T follicular helper cell (primary cell): ENCODE results near the gene KRTAP4-5.
"Not testable (repeated sequence)": the region's sequence is repeated elsewhere in the genome, so short reads cannot be mapped to it uniquely, and the experiment has no call there.

Experiments used
- DNase-seq: peaks from one replicate; pipeline ENCODE4 v3.0.0-alpha.2; 2020; ENCODE audit warnings: low read depth

The KRTAP4-5 gene

DNA sequence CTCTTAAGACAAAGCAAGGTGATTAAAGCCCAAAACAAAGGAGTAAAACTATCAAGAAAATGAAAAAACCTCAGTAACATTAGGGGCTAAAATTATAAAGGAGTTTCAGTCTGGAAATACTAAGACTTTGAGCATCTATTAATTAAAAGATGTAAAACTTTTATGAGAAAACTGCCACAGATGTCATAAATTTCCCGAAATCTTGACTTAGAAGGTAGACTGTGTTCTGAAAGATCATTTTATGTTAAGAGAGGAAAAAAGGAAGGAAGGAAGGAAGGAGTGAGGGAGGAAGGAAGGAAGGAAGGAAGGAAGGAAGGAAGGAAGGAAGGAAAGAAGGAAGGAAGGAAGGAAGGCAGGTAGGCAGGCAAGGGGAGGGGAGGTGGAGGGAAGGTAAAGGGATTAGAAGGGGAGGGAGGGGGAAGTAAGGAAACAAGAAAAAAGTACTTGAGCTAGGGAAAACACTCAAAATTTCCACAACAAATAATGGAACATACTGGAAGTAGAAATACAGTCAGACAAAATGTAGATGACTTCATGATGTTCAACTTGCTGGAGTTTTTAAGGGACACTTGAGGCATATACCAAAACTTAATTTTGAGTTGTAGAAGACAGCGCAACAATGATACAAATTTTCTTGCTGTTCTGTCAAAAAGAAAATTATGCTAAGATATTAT lies 2.0 kb downstream of the KRTAP4-5 start:
- DNase-seq = no peak

DNA sequence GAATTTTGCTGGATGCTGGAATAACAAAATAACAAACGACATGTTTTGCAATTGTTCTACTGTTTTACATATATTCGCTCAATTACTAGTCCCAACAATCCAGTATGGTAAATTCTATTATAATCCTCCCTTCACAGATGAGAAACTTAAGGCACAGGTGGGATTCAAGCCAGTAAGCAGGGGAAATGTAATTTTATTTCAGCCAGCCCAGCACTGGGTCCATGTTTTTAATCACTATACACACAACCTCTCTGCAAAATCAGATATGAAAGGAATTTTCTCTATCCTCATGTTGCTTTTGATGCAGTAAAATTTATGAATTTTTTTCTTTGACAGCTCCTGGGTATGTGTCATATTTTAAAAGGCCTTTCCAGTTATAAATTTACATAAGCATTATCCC lies 4.4 kb downstream of the KRTAP4-5 start:
- DNase-seq = no peak

DNA sequence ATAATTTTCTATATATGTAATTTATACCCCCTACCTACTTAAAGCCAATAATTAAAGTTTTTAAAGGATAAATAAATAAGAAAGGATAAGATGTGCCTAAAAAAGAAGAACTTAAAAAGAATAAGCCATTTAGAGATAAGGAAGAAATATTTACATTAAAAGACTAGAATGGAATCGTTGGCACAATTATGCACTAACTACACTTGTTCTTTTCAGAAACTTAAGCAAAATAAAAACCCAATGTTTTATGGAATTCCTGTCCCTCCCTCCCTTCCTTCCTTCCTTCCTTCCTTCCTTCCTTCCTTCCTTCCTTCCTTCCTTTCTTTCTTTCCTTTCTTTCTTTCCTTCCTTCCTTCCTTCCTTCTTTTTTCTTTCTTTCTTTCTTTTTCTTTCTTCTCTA lies 4.8 kb downstream of the KRTAP4-5 start:
- DNase-seq = no peak

DNA sequence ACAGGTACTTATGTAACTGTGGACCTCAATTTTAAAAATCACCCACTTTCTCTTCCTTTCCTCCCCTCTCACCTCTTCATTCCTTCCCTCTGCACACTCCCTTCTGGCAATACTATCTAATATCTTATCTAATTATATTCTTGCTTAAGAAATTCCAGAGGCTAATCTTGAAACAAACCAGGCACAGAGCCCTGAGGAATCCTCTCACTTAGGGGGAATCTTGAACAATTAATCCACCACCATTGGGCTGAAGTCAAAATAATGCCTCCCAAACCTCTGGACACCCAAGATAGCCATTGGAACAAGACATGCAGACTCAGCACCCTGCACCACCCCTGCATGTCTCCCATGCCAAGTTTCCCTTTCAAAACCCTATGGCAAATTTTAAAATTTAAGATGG lies 8.3 kb downstream of the KRTAP4-5 start:
- DNase-seq = no peak

DNA sequence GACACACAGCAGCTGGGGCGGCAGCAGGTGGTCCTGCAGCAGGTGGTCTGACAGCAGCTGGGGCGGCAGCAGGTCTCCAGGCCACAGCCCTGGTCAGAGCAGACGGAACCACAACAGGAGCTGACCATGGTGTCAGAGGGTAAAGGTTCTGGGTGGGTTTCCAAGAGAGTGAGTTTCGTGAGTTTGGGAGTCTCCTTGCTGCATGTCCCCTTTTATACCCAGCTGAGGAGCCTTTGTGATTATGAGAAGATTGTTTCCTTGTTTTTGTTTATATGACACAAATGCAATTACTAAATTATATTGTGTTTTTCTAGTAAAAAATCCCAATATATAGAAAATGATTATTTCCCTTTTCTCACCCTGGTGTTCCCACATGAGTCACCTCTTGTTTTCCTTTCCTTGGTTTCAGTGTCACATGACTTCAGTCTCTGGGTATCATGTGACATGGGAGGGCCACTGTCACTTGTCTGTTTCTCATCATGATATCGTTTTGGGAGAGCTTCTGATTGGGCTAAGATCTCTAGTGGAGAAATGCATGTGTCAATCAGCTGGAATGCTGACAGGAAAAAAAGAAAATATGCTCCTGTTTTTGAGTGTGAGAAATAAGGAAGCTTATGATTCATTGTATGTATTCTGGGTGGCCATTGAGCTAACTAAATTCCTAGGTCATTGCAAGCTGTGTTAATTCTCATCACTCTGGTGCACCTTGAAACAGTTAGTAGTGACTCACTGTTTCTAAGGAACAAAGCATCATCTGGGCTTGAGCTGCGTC lies 9.1 kb downstream of the KRTAP4-5 start, which contains the start of gene KRTAP4-6:
TSS of gene KRTAP4-6 (minus strand) at position 185 of the 772 bp plus-strand sequence. CDS start at position 128, 57 bp downstream.
- DNase-seq = no peak

DNA sequence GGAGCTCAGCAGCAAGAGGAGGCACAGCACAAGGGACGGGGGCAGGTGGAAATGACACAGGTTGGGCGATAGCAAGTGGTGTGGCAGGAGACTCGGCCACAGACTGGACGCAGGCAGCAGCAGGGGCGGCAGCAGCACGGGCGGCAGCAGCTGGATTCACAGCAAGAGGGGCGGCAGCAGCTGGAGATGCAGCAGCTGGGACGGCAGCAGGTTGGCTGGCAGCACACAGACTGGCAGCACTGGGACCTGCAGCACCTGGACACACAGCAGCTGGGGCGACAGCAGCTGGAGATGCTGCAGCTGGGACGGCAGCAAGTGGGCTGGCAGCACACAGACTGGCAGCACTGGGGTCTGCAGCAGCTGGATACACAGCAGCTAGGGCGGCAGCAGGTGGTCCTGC lies 9.8 kb downstream of the KRTAP4-5 start:
- DNase-seq = not testable (repeated sequence)

DNA sequence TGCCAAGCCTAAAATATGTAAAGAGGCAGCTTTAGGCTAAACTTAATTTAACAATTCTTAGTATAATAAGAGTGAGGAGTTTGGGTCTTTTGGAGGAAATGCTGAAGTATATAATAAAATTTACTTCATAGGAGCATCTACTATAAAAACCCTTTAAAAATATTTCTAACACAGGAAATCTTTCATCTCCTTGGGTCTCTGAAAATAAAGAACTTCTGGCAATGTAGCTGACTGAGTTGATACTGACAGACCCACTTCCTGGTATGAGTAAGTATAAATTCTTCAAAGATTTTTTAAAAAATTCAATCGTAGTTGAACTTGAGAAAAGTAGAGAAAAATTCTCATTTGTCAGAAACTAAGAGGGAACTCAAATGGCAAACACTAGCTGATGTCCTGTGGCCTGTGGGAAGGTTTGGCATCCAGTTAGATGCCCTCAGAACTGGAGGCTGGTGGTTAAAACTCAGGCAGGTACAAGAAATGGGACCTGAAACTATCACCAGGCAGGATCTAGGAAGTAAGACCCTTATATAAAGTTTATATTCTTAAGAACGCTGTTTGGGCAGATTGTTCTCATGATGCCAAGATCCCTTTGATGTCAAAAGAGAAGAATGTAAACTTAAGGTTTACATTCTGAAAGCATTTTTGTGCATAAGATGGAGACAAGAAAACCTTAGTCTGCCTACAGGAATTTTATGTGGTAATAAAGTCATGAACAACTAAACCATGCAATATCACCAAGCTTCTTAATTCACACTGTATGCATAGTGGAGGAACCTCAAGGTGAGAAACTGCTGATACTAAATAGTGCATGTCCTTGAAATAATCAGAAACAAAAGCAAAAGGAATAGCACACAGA lies 15.5 kb downstream of the KRTAP4-5 start:
- DNase-seq = no peak

DNA sequence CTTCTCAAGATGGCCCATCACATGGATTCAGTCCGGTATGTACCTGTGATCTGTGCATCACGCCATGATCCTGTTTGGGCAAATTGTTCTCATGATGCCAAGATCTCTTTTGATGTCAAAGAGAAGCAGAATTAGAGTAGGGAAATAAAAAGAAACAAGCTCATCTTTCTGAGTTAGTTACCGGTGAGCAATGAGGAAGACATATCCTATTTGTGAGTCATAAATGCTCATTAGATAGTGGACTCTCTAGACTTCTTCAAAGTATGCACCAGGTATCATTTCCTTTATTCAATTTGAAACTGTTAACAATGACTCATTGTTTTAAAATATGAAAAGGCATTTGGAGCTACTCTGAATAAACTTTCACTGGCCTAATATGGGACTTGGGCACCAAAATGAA lies 17.6 kb downstream of the KRTAP4-5 start:
- no peak for DNase-seq

DNA sequence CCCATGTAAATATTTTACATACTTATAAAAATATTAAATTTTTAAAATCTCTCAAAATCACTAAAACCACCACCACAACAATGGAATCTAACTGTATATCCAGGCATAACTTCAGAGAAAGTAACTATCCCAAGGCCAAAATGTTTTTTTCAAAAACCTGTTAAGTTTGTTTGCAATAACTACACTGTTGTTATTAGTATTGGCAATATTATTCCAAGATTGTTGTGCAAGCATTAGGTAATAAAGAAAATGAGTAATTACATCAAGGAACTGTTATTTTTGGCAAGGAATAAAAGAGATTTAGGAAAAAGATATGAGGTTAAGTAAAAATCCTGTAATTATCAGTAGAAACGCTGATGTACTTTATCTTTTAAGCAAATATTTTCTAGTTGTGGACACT lies 22.3 kb downstream of the KRTAP4-5 start:
- no peak for DNase-seq

DNA sequence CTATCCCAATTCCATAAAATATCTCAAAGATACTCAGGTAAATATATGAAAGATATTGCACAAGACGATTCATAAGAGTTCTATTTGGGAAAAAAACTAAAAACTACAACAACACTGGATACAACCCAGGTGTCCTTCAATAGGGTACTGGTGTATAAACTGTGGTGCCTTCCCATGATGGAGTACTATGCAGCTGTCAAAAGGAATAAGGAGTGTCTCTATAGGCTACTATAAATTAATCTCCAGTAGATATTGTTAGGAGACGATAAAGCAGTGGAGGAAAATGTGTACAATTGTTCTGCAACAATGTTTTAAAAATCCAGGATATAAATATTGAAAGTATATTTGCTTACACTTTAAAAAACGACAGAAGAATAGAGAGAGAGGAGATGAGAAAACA lies 23.2 kb downstream of the KRTAP4-5 start:
- DNase-seq = no peak

DNA sequence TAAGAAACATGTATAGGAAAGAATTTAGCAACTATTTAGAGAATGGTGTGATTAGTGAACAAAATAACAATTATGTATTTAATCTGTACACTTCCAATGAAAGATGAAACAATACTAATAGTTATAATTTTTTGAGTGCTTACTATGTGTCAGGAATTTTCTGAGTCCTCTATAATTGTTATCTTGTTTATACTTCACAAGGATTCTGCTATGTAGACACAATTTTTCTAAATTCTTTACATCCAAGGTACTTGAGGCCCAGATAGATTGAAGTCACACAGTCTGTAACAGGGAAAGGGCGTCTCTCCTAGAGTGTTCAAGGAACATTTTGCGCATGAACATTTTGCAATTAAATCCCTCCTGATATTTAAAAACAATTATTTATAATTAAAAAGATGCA lies 24.6 kb downstream of the KRTAP4-5 start:
- no peak for DNase-seq

DNA sequence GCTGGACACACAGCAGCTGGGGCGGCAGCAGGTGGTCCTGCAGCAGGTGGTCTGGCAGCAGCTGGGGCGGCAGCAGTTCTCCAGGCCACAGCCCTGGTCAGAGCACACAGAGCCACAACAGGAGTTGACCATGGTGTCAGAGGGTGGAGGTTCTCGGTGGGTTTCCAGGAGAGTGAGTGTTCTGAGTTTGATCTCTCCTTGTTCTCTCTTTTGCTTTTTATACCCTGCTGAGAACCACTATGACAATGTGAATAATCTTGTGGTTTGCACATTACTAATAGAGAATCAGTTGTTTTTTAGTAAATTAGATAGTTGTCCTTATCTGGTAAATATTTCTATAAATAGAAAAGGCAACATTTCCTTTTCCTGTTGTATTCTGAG lies 25.6 kb downstream of the KRTAP4-5 start, which contains the start of gene KRTAP4-12:
TSS of gene KRTAP4-12 (minus strand) at position 192 of the 381 bp plus-strand sequence. CDS start at position 132, 60 bp downstream.
- not testable (repeated sequence) for DNase-seq

DNA sequence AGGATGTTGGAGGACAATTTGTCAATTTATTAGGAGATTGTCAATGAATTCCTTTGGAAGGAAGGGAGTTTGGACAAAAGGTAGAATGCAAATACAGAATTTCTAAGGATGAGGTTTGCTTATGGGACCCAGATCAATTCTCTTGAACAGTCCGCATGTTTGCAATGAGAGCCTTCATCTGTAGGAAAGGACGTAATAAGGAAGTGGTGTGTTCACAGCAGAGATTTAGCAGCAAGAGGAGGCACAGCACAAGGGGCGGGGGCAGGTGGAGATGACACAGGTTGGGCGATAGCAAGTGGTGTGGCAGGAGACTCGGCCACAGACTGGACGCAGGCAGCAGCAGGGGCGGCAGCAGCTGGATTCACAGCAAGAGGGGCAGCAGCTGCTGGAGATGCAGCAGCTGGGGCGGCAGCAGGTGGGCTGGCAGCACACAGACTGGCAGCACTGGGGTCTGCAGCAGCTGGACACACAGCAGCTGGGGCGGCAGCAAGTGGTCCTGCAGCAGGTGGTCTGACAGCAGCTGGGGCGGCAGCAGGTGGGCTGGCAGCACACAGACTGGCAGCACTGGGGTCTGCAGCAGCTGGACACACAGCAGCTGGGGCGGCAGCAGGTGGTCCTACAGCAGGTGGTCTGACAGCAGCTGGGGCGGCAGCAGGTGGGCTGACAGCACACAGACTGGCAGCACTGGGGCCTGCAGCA lies 26.2 kb downstream of the KRTAP4-5 start:
- not testable (repeated sequence) for DNase-seq

DNA sequence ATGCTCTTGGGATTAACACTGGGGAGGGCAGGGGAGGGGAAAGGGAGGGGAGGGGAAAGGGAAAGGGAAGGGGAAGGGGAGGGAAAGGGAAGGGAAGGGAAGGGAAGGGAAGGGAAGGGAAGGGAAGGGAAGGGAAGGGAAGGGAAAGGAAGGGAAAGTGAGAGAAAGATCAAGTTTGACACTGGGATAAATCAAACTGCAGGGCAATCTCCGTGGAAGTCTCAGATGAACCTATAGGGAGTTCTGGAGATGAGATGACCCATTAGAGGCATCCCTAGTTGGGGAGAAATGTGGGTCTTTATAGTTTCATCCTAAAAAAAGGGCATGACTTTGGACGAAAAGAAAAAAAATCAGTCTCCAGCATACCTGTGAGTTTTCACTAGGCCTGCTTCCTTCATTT lies 27.9 kb downstream of the KRTAP4-5 start:
- DNase-seq = no peak

DNA sequence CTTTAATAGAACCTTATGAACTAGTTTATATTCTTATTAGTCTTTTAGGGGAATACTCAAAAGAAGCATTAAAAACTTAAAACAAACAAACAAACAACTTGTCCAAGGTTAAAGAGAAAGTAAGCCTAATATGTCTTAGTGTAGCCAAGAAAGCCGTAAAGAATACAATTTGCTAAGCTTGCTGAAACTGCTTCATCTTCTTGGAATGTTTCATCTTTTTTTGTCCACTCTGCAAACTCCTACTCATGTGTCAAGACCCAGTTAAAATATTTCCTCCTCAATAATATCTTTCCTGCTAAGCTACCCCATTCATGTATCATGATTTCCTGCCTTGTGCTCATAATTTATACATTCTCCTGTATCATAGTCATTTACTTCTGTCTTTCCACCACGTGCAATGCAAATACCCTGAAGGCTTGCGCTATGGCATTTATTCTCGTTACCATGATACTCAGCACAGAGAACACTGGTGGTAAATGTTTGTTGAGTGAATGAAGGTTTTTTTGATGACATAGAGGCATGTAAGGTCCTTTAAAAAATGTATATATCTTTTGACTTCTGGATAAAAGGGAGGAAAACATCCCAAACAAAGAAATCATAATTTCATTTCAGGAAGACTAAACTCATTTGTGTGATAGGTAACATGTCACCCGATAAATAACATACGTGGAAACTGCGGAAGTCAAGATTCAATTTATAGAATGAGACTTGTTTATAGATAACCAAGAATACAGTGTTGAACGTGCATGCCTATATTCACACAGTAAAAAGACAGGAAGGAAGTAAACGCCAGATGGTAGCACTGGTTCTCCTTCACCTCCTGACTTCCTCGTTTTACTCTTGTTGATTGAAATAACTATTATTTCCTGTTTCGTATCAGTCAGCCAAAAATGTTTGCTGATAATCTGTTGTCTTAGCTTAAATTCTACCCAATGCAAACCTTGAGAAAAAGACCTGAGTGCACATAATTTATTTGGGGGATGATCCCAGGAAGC lies 29.6 kb downstream of the KRTAP4-5 start:
- not testable (repeated sequence) for DNase-seq

DNA sequence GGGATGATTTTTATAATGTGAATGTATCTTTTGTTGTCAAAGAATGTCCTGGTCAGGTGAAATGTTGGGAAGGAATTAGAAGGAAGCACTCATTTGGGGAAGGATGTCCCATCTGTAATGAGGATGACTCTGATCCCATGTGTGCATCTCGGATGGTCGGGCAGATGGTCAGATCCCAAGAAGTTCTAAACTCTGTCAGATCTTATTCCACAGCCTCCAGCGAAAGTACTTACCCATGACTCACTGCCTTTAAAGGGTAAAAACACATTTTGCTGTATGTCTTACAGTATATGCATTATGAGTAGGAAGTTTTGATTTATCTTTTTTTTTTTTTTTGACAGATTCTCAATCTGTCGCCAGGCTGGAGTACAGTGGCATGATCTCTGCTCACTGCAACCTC lies 30.9 kb downstream of the KRTAP4-5 start:
- DNase-seq = no peak

DNA sequence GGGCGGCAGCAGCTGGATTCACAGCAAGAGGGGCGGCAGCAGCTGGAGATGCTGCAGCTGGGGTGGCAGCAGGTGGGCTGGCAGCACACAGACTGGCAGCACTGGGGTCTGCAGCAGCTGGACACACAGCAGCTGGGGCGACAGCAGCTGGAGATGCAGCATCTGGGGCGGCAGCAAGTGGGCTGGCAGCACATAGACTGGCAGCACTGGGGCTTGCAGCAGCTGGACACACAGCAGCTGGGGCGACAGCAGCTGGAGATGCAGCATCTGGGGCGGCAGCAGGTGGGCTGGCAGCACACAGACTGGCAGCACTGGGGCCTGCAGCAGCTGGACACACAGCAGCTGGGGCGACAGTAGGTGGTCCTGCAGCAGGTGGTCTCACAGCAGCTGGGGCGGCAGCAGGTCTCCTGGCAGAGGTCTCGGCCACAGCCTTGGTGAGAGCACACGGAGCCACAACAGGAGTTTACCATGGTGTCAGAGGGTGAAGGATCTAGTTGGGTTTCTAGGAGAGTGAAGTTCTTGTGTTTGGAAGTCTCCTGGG lies 31.7 kb downstream of the KRTAP4-5 start, which contains the start of gene KRTAP4-11:
TSS of gene KRTAP4-11 (minus strand) at position 528 of the 541 bp plus-strand sequence. CDS start at position 470, 58 bp downstream.
- DNase-seq = not testable (repeated sequence)

DNA sequence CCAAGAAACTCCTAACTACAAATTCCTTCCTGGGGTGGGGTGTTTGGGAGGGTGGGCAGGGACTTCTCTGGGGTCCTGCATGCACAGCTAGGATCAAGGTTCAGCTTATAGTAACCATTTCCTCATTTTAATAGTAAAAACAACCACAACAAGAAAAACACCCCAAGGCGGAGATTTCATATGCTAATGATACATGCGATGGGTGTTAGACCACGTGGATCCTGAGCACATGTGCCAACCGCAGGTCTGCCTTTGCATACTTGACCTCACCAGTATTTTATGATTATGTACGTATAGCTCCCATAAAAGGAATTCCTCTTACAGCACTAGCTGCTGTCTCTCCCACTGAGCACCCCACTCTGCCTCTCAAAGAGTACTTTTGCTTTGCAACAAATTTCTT lies 33.3 kb downstream of the KRTAP4-5 start:
- DNase-seq = no peak

DNA sequence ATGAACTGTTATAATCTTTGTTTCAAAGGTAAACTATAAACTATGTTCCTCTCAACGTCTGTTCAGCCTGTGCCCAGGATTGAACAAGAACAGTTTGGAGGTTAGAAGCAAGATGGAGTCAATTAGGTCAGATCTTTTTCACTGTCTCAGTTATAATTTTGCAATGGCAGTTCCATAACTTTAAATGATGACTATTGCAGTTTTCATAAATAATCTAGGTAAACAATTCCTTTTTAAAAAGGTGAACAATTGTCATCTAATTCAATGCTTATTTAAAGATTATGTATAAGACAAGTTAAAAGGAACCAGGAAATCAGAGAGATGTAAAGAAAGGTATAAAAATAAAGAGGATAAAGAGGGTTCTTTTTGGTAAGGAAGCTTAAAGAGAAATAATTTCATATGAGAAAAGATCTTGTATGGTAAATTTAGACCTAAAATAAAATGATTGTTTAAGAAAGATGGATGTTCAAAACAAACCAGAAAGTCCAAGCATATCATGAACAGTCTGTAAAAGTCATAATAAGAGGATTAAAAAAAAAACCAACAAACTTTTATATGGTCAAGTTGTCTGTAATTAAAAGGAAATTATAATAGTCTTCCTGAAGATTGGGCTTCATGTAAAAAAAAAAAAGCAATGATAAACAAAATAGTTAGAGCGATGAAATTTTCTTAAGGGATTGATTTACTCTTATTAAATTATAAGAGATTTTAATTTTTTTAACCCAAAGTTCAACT lies 38.3 kb downstream of the KRTAP4-5 start:
- DNase-seq = no peak
